LNCaP clone FGC (cell line): Measurements from ENCODE around the gene B4GALNT4.

Experiments
- DNase-seq: peaks from one replicate; pipeline ENCODE4 v3.0.0-alpha.2; 2011; ENCODE audit warnings: low read depth
- H3K4me3 ChIP-seq: 2 replicates; pipeline ENCODE4 v1.5.1; 2011; ENCODE audit warnings: mild to moderate bottlenecking, low read depth, low read length, control low read depth
- CTCF ChIP-seq: IDR thresholded peaks from 2 replicates; pipeline ENCODE4 v1.5.1; 2012; ENCODE audit warnings: mild to moderate bottlenecking; ENCODE audit not compliant: control insufficient read depth, insufficient read depth; ENCODE audit errors: extremely low read depth

Gene B4GALNT4

GRCh38 chr11:371716-372590 is 2.7 kb downstream of the B4GALNT4 start:
- no peak for DNase-seq
- no peak overlapping the region for H3K4me3 ChIP-seq
- no peak for TF ChIP-seq CTCF

- TF ChIP-seq CTCF: no peak
- H3K4me3 ChIP-seq: no peak overlapping the region
- no peak for DNase-seq
Observed at GRCh38 chr11:372809-373715, 3.8 kb downstream of the B4GALNT4 start.

- no peak for DNase-seq
- TF ChIP-seq CTCF: no peak
- no peak overlapping the region for H3K4me3 ChIP-seq
Observed at GRCh38 chr11:373716-374551, 4.6 kb downstream of the B4GALNT4 start.

- TF ChIP-seq CTCF: no peak
- no peak for DNase-seq
- no peak overlapping the region for H3K4me3 ChIP-seq
Observed at GRCh38 chr11:375065-376025, 6.0 kb downstream of the B4GALNT4 start.

GRCh38 chr11:376531-377173 is 7.4 kb downstream of the B4GALNT4 start:
- no peak overlapping the region for H3K4me3 ChIP-seq
- TF ChIP-seq CTCF: no peak
- DNase-seq: no peak
